OCI-LY1 (cell line): ENCODE data around the gene C1QTNF9B.

Experiments
- CTCF ChIP-seq: fragments of 200-600 bp; sonication (generic), shearing (Covaris generic); IDR thresholded peaks from 2 replicates; pipeline ENCODE4 v1.5.1; 2017; ENCODE audit warnings: mild to moderate bottlenecking, antibody characterized with exemption, low read length, moderate library complexity, mixed read lengths
- EZH2 ChIP-seq: fragments of 200-600 bp; sonication (generic), shearing (Covaris generic); IDR thresholded peaks from 2 replicates; pipeline ENCODE4 v1.8.0; 2017; ENCODE audit warnings: borderline replicate concordance, mixed run types, mild to moderate bottlenecking, antibody characterized with exemption, low read length, moderate library complexity, mixed read lengths

- TF ChIP-seq CTCF (no peak), EZH2 (no peak)
These were observed 48.3 kb upstream of the C1QTNF9B start for GRCh38 chr13:23945612-23946011.
